OCI-LY7 (cell line): Measurements from ENCODE around the gene CHCHD4.

Experiments used
- CTCF ChIP-seq: fragments of 200-600 bp; sonication (generic); conservative IDR thresholded peaks from 2 replicates; pipeline ENCODE4 v1.5.1; 2014; ENCODE audit warnings: mild to moderate bottlenecking, antibody characterized with exemption, low read length, moderate library complexity, mixed read lengths
- EZH2phosphoT487 ChIP-seq: fragments of 200-600 bp; sonication (generic); IDR thresholded peaks from 2 replicates; pipeline ENCODE4 v1.6.1; 2018; ENCODE audit warnings: low read depth, borderline replicate concordance, mild to moderate bottlenecking, mixed run types, antibody characterized with exemption, low read length, moderate library complexity, mixed read lengths

DNA sequence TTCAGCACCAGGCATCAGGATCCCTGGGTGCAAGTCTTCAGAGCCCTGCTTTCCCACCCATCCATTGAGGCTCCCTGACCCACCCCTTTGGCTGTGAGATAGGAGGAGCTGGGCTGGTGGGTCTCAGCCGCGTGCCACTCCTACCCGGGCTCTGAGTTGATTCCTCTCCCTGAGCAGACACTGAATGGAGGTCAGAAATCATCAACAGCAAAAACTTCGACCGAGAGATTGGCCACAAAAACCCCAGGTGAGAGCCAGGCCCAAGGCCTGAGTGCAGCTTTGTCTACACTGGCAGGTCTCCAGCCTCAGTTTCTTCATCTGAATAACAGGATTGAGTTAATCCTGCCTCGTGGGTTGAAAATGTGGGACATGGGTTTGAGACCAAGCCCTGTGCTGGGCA is 8.0 kb upstream of the CHCHD4 start:
- TF ChIP-seq CTCF (no peak), EZH2phosphoT487 (no peak)
